GM18861 (cell line): ENCODE measurements around the gene COA1.
"Not testable (repeated sequence)": the region's sequence is repeated elsewhere in the genome, so short reads cannot be mapped to it uniquely, and the experiment has no call there.

Experiments used
- ATAC-seq: cut with Tn5 transposase; IDR thresholded peaks from one replicate; pipeline ENCODE4 v1.9.1; 2021; ENCODE audit not compliant: unreplicated experiment

COA1 gene

GRCh38 chr7:43596426-43596825, 132.9 kb downstream of the COA1 start:
- ATAC-seq: not testable (repeated sequence)

GRCh38 chr7:43594020-43594419, 135.3 kb downstream of the COA1 start:
- ATAC-seq: no peak

GRCh38 chr7:43593010-43593409, 136.3 kb downstream of the COA1 start:
- no peak for ATAC-seq

GRCh38 chr7:43592326-43592725, 137.0 kb downstream of the COA1 start:
- ATAC-seq: no peak

- ATAC-seq: no peak
These were observed 137.7 kb downstream of the COA1 start for GRCh38 chr7:43591558-43592180.

- ATAC-seq: peak; percentile 66
These were observed 138.3 kb downstream of the COA1 start for GRCh38 chr7:43590862-43591557.

GRCh38 chr7:43589728-43590127, 139.6 kb downstream of the COA1 start:
- ATAC-seq: no peak
